ENCODE results near the gene GJD2.

GJD2 gene

DNA sequence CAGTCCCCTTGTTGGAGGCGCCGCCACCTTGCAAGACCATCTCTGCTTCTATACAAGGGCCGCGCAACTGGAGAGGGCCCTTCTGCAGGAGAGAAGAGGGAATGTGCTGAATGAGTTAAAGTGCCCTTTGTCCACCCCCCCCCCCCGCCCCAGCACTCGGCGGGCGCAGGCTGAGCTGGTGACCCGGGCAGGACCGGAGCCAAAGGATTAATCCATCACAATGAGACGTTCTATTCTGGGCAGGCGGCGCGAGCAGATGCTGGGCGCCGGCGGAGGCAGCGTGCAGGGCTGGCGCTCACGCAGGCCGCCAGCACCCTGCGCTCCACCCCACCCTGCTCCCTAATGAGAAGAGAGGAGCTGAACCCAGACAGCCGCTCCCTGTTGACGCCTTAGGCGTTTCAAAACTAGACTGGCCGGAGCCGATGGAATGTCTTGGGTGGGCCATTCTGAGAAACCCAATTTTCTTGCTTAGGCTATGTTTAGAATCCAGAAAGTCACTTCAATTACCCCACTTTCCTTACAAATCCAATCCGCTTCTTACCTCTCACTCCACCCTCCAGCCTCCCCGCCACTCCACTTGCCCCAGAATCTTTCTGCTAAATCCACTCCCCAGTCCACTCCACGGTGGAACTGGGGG lies 32.9 kb downstream of the GJD2 start:
- no peak for DNase-seq

DNA sequence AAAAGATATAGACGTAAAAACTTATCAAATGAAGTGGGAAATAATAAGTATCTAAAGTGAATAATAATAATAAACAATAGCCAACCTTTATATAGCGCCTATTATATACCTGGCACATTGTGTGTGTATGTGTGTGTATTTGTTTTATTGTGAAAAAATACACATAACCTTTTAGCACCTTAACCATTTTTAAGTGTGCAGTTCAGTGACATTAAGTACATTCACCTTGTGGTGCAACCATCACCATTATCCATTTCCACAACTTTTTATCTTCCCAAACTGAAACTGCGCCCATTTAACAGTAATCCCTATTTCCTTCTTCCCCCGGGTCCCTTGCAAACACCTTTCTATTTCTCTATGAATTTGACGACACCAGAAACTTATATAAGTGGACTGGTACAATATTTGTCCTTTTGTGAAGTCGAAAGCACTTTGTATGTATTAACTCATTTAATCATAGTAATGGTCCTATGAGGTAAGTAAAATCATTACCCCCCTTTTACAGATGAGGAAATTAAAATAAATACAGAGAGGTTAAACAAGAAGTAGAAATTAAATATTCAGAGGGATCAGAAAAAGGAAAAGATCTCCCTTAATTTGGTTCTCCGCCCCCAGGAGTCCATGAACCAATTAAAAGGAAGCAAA lies 33.5 kb downstream of the GJD2 start:
- no peak for DNase-seq

DNA sequence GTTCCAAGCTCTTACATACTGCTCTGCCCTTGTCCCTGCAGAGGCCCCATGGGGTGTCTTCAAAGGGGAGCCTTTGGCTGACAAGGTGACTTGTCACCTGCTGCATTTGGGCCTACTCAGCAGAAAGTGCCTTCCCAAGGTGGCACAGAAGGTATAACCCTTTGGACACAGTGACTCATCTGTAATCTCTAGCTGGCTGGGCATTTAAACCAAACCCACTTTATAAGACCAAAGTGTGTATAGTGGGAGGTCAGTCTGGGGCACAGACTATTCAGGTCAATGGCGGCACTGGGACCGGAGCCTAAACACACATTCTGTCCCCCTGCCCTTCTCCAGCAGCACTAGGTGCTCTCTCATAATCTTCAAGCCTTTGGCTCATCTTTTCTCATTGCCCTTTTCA lies 35.1 kb downstream of the GJD2 start:
- DNase-seq: no peak

DNA sequence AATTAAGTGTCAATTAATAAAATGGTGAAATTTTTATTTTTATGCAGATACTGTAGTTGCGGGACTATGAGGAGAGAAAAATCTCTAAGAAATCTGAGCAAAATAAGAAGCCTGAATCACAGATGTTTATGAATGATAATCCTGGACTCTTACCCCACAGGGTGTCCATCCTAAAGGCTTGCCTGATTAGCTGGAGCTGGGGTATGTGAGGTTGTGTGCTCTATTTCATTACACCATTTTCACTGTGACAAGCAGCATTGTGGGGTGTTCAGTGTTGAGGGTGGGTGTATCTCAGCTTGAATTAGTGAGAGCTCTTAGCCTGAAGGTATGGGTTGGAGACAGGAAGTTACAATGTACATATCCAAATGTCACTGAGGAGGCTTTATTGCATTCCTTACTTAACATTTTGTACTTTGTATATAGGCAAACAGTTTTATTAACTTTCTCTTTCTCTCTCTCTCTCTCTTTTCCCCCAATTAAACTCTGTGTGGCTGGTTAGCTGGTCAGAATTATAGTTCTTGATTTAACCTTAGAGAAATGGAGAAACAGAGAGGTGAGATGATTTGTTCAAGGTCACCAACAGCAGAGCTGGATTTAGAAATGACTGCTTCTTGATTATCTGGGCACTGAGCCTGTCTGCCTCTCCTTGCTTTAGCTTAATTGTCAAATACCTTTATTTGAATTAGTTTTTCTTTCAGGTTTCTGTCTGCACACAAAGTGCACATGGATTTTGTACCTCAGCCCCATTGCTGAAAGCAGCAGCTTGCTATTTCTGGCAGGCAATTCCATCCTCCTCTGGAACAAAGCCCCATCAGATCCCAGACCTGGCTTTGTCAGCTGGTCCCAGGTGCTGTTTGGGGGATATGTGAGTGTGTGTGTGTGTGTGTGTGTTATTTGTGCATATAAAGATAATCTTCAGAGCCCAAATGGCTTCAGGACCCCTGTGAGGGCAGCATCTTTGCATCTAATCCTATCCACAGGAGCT lies 35.8 kb downstream of the GJD2 start:
- no peak for DNase-seq

DNA sequence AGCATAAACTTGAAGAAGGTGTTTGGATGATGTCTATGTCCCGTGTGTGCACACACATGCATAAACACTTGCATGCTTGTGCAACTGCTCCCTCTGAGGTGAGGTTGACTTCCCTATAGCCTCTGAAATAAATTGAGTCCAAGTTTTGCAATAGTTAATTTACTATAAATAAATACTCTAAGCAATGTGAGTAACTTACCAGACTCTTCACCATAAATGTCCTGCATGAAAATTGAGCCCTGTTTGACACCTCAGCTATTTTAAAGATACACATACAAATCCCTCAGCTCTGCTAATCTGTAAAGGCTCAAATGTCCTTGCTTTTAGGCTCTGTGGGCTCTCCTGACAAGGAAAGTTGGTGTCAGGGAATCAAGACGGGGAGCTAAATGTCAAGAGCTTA lies 37.1 kb downstream of the GJD2 start:
- DNase-seq: no peak

DNA sequence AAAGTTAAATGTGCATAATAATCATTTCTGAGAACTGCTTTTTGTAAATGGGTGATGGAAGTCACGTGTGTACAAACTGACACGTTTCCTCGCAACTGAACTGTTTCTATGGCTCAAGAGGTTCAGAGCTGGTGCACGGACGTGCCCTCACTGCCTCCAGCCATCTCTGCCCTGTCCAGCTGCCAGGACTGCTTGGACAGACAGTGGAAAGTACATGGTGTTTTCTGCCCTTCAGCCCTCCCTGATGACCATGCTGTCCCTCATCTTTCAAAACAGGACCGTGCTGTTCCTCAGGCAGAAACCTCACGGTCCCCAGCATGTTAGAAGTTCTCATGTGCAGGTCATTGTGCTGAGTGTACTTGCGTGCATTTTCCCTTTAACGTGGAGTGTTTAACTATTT lies 38.7 kb downstream of the GJD2 start:
- DNase-seq: no peak

DNA sequence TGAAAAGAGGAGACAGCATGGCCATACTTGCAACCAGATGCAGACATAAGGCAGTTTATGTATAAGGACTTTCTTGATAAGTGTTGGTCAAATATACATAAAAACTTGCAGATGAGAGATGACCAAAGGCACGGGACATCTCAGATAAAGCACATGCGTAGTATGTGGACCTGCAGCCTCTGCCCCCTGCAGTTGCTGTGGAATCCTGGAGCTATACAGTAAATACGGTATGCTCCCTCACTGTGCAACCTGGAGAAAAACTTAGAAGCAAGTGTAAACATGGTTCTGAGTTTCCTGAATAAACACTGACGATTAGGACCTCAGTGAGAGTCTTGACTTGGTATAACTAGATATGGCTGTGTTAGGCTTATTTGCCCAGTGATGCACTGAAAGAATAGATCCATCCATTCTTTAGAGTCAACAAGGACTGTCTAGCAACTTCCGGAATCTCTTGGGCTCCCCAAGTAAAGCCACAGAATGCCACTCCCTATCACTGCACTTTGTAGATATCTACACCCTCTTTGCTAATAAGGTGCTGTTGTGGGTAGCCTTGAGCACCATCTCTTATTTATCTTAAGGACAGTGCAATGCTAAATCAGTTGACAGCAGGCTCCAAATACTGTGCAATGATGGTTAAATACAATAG lies 40.2 kb downstream of the GJD2 start:
- DNase-seq: no peak

DNA sequence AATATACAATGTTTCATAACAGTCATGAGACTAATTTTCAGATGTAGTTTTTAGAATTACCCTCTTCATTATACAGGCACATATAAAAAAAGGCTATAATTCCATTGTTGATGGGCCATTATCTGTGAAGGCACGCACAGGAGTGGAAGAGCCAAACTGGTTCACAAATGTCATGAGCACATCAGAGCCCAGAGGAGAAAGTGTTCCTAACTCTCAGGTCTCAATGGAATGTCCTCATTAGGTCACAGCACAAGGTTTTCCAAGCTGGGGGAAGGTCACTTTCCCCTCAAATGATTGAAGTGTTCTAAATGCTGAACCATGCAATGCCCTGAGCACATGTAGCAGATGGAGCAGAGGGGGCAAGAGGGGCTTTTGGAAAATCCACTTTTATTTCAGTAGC lies 41.2 kb downstream of the GJD2 start:
- DNase-seq: no peak

DNA sequence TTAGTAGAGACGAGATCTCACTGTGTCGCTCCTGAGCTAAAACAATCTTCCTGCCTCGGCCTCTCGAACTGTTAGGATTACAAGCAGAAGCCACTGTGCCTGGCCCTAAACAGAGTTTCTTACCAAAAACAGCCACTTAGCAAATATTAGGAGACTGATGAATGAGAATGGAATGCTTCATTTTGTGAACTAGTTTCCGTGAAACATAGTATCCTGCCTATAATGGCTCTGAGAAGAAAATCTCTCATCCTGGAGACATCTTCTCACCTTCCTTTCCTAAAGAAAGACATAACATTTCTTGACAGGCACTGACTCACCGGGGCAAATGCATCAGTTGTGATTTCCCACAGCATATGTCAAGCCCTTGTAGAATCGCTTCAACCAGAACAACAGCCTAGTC lies 44.9 kb downstream of the GJD2 start:
- no peak for DNase-seq

DNA sequence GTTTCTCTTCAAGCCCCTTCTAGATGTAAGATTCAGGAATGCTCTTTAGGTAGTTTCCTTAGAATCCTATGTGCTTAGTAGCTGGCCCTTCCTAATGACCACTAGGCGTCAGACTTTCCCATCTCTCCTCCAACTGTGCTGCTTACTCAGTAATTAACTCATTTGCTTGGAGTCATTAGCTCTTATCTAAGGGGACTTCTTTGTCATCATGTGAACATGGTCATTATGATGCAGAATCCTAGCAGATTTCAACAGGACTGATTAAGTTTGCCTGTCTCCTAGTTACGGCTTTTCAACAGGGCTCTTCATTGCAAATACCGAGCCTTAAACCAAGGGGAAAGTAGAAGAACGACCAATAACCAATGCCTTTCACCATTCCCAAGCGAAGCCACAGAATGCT lies 46.4 kb downstream of the GJD2 start:
- no peak for DNase-seq

DNA sequence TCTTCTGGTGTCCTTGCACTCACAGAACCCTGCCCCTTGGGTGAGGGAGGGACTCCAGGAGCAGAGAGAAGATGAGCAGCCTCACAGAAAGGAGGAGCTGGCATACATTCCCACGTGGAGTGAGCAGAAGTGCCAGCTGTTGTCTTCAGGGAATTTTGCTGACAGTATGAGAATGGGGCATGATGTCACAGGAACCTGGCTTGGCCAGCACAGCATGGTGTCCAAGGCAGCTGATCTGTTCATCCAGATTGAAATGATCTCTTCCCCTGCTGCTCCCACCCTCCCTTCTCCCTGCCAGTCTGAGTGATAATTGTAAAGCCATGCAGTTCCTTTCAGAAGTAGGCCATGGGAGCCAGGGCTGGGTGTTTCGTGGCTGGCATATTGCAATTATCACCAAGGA lies 53.3 kb downstream of the GJD2 start:
- DNase-seq: no peak

All from CD4-positive, alpha-beta T cell treated with Interleukin-17A for 4 hours (primary cell).